HG03439 (cell line): ENCODE results near the gene LNX2.

ENCODE experiments used
- ATAC-seq: cut with Tn5 transposase; IDR thresholded peaks from one replicate; pipeline ENCODE4 v1.9.1; 2021; ENCODE audit warnings: mild to moderate bottlenecking, moderate library complexity; ENCODE audit not compliant: unreplicated experiment

LNX2 gene

DNA sequence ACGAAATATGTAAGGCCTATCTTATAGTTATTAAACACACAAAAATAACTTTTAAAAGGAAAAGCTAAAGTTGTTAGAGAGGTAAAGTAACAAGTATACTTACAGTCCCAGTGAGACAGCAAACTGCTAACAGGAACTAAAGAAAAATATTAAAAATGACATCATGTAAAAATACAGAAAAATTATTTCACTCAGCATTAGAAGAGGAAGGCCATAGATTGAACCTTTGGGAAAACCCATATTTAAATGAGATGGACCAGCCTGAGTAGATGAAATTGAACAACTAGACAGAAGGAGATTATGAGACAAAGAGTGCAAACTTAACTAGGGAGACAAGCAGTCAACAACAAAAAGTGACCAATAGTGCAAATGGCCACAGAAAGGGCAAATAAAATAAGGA, 49.4 kb downstream of the LNX2 start:
- no peak for ATAC-seq

DNA sequence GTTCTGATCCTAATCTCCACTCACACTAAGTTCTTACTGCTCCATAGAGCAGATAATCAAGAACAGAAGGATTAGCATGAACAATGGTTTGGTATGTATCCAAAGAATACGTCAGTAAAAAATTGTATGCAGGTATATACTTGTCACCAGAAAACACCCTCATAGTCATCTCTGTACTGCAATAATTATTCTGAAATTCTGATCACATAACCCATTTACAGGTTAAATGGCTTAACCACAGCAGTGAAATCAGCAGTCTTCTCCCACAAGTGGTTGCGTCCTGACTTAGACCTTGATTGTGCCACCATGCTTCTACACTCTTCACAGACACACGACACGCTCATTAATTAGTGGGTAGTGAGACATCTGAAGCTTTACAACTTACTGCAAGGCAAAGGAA, 50.9 kb downstream of the LNX2 start:
- ATAC-seq: no peak

DNA sequence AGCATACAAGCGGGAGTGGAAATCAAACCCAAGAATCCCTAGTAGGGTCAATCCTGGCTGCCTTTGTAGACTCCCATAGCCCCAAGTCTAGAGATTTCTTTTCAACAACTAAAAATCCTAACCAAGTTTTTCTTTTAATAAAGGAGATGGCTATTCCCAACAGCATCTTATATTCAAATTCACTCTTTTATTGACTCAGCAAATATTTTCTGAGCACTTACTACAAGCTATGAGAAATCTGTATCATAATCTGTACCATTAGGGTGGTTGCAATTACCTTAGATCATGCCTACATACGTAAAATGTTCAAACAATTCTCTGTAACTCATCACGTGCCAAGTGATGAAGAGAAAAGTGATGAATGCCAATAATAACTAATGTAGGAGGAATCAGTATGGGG, 54.5 kb downstream of the LNX2 start:
- ATAC-seq: no peak

- no peak for ATAC-seq
These were observed 57.9 kb downstream of the LNX2 start for GRCh38 chr13:27562457-27562856.

DNA sequence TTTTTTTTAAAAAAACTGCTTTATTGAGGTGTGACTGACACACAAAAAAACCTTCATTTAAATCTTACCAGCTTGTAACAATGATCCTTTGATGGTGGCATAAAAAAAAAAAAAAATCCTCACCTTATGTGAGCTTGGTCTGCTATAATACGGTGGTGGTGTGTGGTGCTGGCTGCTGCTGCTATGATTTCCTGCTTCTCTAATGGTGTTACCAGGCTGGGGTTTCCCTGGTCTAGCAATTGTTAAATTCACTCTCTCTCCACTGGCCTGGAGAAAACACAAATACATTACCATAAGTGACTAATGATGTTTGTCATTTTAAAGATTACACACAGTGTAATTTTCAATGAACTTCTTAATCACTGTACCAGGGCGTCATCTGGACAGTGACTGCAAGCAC, 60.6 kb downstream of the LNX2 start:
- ATAC-seq: no peak

DNA sequence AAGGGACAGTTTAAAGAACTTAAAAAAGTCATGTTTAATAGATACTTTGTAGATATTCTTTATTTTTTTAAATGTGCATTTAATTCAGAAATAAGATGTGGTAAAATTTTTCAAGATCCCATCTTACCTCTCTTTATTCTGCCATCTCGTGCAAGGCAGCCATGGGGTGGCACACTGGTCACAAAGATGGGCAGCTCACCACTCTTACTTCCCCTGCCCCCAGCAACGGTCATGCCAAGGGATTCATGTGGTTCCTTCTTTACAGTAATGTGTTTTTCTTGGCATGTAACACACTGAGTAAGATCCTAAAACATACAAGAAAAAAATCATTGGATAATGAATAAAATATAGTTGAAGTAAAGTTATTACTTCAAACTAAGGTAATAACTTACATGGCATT, 64.2 kb downstream of the LNX2 start:
- no peak for ATAC-seq

DNA sequence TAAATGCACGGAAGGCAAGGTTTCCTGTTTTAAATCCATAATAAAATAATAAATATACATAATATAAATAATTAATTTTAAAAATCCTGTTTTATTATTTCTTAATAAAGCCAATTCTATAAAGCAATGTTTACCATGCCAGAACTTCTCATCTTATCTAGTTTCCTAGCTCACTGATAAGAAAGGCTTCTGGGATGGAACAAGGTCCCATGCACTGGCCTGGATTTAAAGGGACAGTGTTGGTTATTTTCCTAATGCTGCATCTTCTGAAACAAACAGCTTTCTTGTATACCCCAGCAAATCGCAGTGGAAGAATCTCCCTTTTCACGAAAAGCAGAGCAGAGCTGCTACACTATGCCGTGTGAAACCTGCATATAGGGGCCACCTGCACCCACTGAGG, 68.8 kb downstream of the LNX2 start:
- ATAC-seq: no peak

DNA sequence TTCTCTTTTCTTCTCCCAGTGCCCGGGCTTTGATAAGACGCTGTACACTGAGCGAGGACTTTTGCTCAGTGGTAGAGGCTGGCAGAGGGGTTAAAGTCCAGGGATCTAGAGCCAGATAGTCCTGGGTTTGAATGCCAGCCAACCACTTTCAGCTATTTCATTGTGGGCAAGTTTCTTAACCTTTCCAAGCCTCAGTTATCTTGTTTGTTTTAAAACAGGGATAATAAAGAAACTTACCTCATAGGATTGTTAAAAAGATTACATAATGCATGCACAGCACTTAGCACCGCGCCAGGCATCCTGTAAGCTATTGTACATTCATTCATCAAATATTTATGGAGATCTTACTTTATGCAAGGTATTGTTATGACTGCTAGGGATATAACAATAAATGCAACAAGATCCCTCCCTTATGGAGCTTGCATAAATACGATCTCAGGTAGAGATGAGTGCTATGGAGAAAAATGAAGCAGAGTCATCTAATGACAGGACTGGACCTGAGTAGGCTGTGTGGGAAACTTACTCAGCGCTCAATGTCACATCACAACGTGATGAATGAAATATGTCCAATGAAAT, 70.8 kb downstream of the LNX2 start:
- no peak for ATAC-seq

- no peak for ATAC-seq
These were observed 78.1 kb downstream of the LNX2 start for GRCh38 chr13:27542220-27542619.

GRCh38 chr13:27541386-27541785, 78.9 kb downstream of the LNX2 start:
- ATAC-seq: no peak

- no peak for ATAC-seq
These were observed 83.8 kb downstream of the LNX2 start for GRCh38 chr13:27536361-27537101.

DNA sequence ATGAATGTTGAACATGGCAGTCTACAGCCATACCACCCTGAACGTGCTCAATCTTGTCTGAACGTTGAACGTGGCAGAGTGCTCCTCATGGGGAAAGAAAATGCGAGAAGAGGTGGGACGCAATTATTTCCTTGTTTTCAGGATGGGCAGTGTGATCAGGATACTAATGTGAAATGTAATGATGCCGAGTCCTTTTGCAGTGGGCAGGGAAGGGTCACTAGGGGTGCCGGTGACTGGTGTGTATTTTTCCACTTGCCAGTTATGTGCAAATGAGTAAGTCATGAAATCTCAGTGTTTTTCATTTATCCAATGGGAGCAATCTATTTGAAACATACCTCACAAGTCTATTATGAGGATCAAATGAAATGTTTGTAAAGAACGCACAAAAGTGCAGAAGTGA, 84.8 kb downstream of the LNX2 start:
- no peak for ATAC-seq

- ATAC-seq: no peak
These were observed 85.3 kb downstream of the LNX2 start for GRCh38 chr13:27534981-27535380.

DNA sequence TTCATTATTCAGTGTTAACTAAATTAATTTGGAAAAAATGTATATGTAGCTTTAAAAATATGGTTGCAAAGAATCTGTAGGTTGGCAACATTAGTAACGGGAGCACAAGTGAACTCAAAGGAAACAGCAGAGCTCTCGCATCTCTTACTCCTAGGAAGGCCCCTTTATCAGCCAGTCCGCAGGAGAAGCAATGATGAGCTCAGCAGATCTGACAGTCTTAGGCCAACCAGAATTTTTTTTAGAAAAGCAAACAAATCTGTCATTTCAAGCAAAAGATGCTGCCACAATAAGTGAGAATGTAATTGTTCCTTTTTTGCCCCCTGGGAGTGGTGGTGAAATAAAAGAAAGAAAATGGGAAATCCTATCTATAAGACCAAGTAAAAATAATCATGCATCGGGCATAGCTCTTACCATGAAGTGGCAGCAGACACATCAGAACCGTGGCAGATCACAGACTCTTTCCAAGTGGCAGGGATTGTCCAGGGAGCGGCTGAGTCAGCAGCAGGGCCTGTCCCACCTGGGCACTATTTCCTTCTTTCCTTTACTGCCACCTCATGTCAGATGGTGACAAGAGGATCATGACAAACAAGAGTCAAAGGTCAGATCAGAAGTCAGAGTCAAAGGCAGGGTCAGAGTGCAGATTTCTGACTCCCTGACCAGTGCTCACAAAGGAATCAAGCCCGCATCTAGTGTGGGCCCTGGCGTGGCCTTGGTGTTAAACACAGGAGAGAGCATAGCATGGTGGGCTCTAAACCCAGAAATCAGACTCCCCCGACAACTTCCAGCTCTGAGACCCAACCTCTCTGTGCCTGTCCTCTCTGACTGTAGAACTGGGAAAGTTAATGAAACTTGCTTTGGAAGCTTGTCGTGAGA, 86.0 kb downstream of the LNX2 start:
- ATAC-seq: no peak

DNA sequence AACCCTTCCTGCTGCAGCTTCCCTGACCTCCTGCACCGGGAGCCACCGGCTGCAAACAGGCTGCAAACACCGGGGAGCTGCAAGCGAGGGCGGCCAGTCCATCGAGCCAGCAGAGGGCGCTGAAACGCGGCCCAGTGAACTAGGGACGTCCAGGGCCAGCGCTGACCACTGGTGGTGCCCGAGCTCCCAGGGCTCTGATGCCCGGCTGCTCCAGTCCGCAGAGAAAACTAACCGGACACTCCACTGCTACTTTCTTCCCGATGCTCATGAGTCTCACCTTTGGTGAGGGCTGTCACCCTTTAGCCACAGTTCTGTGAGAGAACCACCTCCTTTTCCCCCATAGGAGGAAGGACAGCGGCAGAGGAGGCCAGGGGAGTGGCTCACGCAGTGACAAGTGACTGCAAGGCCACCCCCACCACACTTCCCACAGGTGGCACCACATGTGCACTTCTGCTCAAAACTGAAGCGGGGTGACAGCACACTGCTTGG, 87.1 kb downstream of the LNX2 start:
- ATAC-seq: no peak

- ATAC-seq: no peak
These were observed 91.4 kb downstream of the LNX2 start for GRCh38 chr13:27528908-27529307.

DNA sequence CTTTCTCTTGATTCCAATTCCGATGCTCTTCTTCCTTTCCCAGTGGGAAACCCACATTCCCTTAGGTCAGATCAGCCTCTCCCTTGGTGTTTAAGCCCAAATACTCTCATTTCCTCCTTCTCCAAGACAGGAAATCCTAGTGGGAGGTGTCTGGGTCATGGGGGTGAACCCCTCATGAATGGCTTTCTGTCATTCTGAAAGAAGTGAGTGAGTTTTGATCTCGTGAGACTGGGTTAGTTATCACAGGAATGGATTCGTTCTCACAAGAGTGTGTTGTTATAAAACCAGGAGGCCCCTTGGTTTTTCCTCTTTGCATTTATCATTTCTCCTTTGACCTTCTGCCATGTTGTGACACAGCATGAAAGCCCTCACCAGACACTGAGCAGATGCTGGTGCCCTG, 93.8 kb downstream of the LNX2 start:
- ATAC-seq: no peak

GRCh38 chr13:27524981-27525975, 95.1 kb downstream of the LNX2 start:
- no peak for ATAC-seq

DNA sequence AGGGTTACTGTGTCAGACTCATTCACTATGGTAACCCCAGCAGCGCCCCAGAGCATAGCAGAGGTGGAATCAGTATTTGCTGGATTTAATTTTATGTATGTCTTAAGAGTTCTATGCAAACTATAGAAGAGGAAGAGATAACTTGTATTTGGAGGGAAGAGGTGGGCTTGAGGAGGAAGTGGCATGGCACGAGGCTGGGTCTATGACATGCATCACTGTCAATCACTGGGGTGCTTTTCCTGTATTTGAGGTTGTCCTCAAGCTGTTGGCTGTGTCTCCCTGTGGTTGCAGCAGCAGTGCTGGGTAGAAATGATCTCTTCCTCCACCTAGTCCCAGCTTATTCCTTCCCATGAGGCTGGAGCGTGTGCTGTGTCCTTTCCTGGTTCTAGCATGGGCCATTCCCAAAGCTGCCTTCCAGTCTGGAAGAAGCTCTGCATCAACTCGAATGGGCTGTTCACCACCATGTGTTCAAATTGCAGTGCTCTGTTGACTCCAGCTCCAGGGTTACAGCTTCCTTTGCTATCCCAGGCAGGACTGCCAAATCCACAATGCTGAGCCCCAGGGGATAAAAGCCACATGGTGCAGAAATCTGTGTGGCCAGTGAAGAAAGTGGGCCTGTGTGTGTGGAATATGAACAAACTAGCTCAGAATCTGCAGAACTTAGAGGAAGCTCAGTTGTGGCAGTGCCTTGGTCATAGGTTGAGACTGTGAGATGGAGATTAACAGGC, 96.8 kb downstream of the LNX2 start:
- no peak for ATAC-seq

- ATAC-seq: no peak
These were observed 97.5 kb downstream of the LNX2 start for GRCh38 chr13:27522847-27523246.
